T-helper 2 cell treated with Interferon-gamma antibody and Interleukin-4, amounts not matched to agents 100 ng/mL and 5 ng/mL, for 36 hours (primary cell): ENCODE data around the gene PTPRT. TPM values are rescaled to one million over a fixed set of nuclear protein-coding genes. Genes with fewer than 3 reads are reported as not detected.
"Not testable (repeated sequence)": the region's sequence is repeated elsewhere in the genome, so short reads cannot be mapped to it uniquely, and the experiment has no call there.

Source experiments
- intact Hi-C: fragments of 100-400 bp; cut with micrococcal nuclease; formaldehyde crosslinking; loops from one replicate; pipeline ENCODE4 v1.15.1; 2023
- total RNA-seq: library from RNA; stranded (reverse); gene quantifications from 2 replicates; pipeline ENCODE4 v1.2.3, GENCODE V29; 2022

PTPRT gene
- total RNA-seq, 1 donor from 2014 or later, result not detected

GRCh38 chr20:42214074-42214473 lies 975.6 kb downstream of the PTPRT start:
- intact Hi-C loops, result no loop called here

- intact Hi-C loops, result no loop called here
Measured at GRCh38 chr20:42212391-42212790, 977.3 kb downstream of the PTPRT start.

- intact Hi-C loops, result not testable (repeated sequence)
Measured at GRCh38 chr20:42206557-42206956, 983.1 kb downstream of the PTPRT start.

GRCh38 chr20:42204109-42204660 lies 985.5 kb downstream of the PTPRT start:
- intact Hi-C loops, result no loop called here

GRCh38 chr20:42197599-42197998 lies 992.1 kb downstream of the PTPRT start:
- intact Hi-C loops, result no loop called here

GRCh38 chr20:42193119-42193518 lies 996.6 kb downstream of the PTPRT start:
- intact Hi-C loops, result no loop called here

GRCh38 chr20:42192321-42192720 lies 997.4 kb downstream of the PTPRT start:
- intact Hi-C loops, result no loop called here

- intact Hi-C loops, result no loop called here
Measured at GRCh38 chr20:42191140-42191860, 998.4 kb downstream of the PTPRT start.

GRCh38 chr20:42190084-42190483 lies 999.6 kb downstream of the PTPRT start:
- intact Hi-C loops, result no loop called here

- intact Hi-C loops, result no loop called here
Measured at GRCh38 chr20:42186337-42186736, 1003.4 kb downstream of the PTPRT start.

- intact Hi-C loops, result no loop called here
Measured at GRCh38 chr20:42183147-42183546, 1006.6 kb downstream of the PTPRT start.

GRCh38 chr20:42181064-42181463 lies 1008.6 kb downstream of the PTPRT start:
- intact Hi-C loops, result no loop called here

- intact Hi-C loops, result no loop called here
Measured at GRCh38 chr20:42179768-42180167, 1009.9 kb downstream of the PTPRT start.

- intact Hi-C loops, result no loop called here
Measured at GRCh38 chr20:42173440-42173839, 1016.3 kb downstream of the PTPRT start.

GRCh38 chr20:42164121-42164890 lies 1025.4 kb downstream of the PTPRT start:
- intact Hi-C loops, result no loop called here

GRCh38 chr20:42161228-42161829 lies 1028.4 kb downstream of the PTPRT start:
- intact Hi-C loops, result no loop called here

GRCh38 chr20:42159808-42160207 lies 1029.9 kb downstream of the PTPRT start:
- intact Hi-C loops, result no loop called here

GRCh38 chr20:42158272-42158671 lies 1031.4 kb downstream of the PTPRT start:
- intact Hi-C loops, result no loop called here

GRCh38 chr20:42155586-42155985 lies 1034.1 kb downstream of the PTPRT start:
- intact Hi-C loops, result no loop called here

GRCh38 chr20:42152575-42152974 lies 1037.1 kb downstream of the PTPRT start:
- intact Hi-C loops, result no loop called here

GRCh38 chr20:42150230-42150629 lies 1039.5 kb downstream of the PTPRT start:
- intact Hi-C loops, result no loop called here

- intact Hi-C loops, result no loop called here
Measured at GRCh38 chr20:42138729-42139128, 1051.0 kb downstream of the PTPRT start.
